GM12864 (cell line): Measurements from ENCODE around the gene CHN2.

Source experiments
- DNase-seq: peaks from one replicate; pipeline ENCODE4 v3.0.0-alpha.2; 2011; ENCODE audit warnings: low read depth
- H3K4me3 ChIP-seq: 2 replicates; pipeline ENCODE4 v1.5.1; 2011; ENCODE audit warnings: mild to moderate bottlenecking, low read depth, low read length, control low read depth
- TF ChIP-seq, protein P1 (sequence below): IDR thresholded peaks from 2 replicates; pipeline ENCODE4 v1.5.1; 2011; ENCODE audit warnings: low read depth, mild to moderate bottlenecking, moderate library complexity, low read length, control low read depth, inconsistent platforms; ENCODE audit errors: missing control alignments

Gene CHN2

GRCh38 chr7:29296421-29296820 is 101.8 kb downstream of the CHN2 start:
- DNase-seq, result no peak
- no peak overlapping the region for H3K4me3 ChIP-seq
- TF ChIP-seq, protein P1, sequence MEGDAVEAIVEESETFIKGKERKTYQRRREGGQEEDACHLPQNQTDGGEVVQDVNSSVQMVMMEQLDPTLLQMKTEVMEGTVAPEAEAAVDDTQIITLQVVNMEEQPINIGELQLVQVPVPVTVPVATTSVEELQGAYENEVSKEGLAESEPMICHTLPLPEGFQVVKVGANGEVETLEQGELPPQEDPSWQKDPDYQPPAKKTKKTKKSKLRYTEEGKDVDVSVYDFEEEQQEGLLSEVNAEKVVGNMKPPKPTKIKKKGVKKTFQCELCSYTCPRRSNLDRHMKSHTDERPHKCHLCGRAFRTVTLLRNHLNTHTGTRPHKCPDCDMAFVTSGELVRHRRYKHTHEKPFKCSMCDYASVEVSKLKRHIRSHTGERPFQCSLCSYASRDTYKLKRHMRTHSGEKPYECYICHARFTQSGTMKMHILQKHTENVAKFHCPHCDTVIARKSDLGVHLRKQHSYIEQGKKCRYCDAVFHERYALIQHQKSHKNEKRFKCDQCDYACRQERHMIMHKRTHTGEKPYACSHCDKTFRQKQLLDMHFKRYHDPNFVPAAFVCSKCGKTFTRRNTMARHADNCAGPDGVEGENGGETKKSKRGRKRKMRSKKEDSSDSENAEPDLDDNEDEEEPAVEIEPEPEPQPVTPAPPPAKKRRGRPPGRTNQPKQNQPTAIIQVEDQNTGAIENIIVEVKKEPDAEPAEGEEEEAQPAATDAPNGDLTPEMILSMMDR, result no peak

DNA sequence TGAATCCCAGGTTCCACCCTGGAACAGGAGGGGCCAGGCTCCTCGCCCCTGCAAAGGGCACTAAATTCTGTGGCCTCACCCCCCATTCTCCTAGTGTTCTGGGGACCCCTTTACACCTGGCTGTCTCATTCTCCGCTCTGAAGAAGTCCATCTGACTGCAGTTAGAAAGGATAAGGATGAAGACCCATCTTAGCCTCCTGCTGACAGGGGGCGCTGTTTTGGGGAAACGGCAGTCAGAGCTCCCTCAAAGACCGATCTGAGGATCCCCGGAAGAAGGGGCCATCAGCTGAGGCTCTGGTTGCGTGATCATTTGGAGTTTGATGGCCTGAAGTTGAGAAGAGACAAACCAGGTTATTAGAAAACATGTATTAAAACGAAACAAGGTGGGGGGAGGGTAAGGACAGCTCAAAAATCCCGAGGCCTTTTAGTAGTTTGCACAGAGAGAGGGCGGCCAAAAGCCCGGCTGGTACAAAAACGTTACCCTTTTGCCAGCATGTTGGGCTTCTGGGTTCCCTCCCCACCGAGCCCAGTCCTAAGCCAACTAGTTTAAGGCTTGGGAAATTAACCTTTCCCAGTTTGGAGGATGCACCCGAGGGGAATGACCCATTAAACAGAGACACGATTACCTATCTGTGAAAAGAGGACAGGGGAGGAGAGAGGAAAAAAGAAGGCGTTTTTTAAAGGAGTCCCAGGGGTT is 102.8 kb downstream of the CHN2 start:
- TF ChIP-seq, protein P1, result peak; percentile 44
- no peak for DNase-seq
- H3K4me3 ChIP-seq, result no peak overlapping the region

DNA sequence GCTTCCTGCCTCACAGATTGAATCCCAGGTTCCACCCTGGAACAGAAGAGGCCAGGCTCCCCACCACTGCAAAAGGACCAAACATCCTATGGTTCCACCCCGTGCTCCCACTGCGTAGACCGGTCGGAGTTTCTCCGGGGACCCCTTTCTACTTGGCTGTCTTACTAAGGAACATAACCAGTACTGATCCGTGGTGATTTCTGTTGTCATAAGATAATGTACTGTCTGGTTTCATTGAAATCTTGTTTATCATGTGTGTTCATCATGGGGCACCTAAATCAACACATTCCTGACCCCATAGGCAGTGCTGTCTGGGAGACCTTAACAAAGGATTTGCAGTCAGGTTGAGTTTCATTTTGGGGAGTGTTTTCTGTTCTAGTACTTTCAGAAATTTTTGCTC is 104.5 kb downstream of the CHN2 start:
- DNase-seq, result no peak
- TF ChIP-seq, protein P1, result no peak

DNA sequence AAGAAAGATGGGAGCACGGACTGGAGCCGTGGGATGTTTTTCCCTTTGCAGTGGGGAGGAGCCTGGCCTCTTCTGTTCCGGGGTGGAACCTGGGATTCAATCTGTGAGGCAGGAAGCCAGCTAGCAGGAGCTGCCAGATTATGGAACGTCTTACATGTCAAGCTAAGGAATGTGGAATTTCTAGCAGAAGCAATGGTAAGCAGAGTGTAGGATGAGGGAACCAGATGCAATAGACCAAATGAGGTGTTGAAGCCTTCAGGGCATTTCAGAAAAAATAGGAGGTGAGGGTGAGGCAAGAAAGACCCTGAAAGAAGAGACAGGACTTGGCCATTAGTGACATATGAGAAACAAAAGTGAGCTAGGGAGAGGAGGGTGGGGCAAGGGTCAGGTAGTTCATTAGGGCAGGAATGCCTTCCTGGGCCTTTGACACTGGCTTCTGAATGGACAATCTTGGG is 105.5 kb downstream of the CHN2 start:
- TF ChIP-seq, protein P1, result no peak
- H3K4me3 ChIP-seq, result no peak overlapping the region
- no peak for DNase-seq

More for the DNA sequence above, 104.5 kb downstream of the CHN2 start:
- H3K4me3 ChIP-seq, result no peak overlapping the region

DNA sequence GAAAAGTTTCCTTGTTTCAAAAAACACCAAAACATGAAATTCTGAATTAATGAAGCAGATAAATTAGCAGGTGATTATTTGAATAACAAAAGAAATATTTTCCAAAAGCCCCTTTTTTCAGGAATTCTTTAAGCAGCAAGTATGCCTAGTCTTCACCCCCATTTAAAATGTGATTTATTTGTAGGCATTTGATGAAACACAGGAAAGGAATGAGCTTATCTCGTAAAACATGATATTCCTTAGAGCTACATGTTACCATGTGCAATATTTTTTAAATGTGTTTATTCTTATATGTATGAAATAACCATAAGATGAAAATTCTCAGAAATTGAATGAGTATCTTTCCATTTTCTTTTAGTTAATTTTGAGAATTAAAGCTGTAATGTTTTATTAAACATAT is 106.1 kb downstream of the CHN2 start:
- DNase-seq, result no peak
- TF ChIP-seq, protein P1, result no peak

GRCh38 chr7:29302666-29303395 is 108.3 kb downstream of the CHN2 start:
- H3K4me3 ChIP-seq, result no peak overlapping the region
- no peak for DNase-seq
- TF ChIP-seq, protein P1, result no peak

More for the DNA sequence above, 106.1 kb downstream of the CHN2 start:
- no peak overlapping the region for H3K4me3 ChIP-seq

- TF ChIP-seq, protein P1, result no peak
- H3K4me3 ChIP-seq, result no peak overlapping the region
- no peak for DNase-seq
These were observed 110.2 kb downstream of the CHN2 start for GRCh38 chr7:29304756-29305155.
